H1 (cell line): ENCODE measurements around the gene TADA2B. TPM values are rescaled to one million over a fixed set of nuclear protein-coding genes. Genes with fewer than 3 reads are reported as not detected.

Experiments used
- CTCF ChIA-PET: fragments of 300-600 bp; sonication (Branson Sonifier 250); formaldehyde crosslinking; loops from one replicate; lab custom pipeline; 2021; ENCODE audit not compliant: partially characterized antibody; lab: Charles Lee
- POLR2A ChIA-PET: fragments of 300-600 bp; sonication (Branson Sonifier 250); formaldehyde crosslinking; loops from one replicate; lab custom pipeline; 2021; ENCODE audit warnings: inconsistent platforms; ENCODE audit not compliant: partially characterized antibody; lab: Charles Lee
- DNase-seq, 2 experiments: peaks; one replicate each; pipeline versions ENCODE4 v3.0.0 to v3.0.0-alpha.2; 2010 to 2022; ENCODE audit warnings: low spot score in 2 of 2, low read depth in 1 of 2, mixed read lengths in 1 of 2
- FAIRE-seq: peaks from 2 replicates; lab custom pipeline; 2011; peaks lifted over from hg19 to GRCh38; lab: Jason Lieb, UNC
- H2AFZ ChIP-seq: 2 replicates; pipeline ENCODE4 v1.8.1; 2012; ENCODE audit warnings: low read length, inconsistent platforms
- H2AK5ac ChIP-seq: 2 replicates; pipeline ENCODE4 v1.6.1; 2013; ENCODE audit warnings: low read depth, low read length
- H2BK120ac ChIP-seq: replicated peaks from 2 replicates; pipeline ENCODE3; 2013; ENCODE audit warnings: low read depth, low read length, inconsistent platforms
- H2BK12ac ChIP-seq: 2 replicates; pipeline ENCODE4 v1.6.1; 2013; ENCODE audit warnings: low read depth, low read length
- H2BK15ac ChIP-seq: 2 replicates; pipeline ENCODE4 v1.6.1; 2013; ENCODE audit warnings: low read length
- H2BK20ac ChIP-seq: 2 replicates; pipeline ENCODE4 v1.6.1; 2013; ENCODE audit warnings: low read length
- H2BK5ac ChIP-seq: 2 replicates; pipeline ENCODE4 v1.6.1; 2013; ENCODE audit warnings: low read depth, low read length
- H3K14ac ChIP-seq: 2 replicates; pipeline ENCODE4 v1.6.1; 2013; ENCODE audit warnings: inconsistent platforms; ENCODE audit not compliant: insufficient read length
- H3K18ac ChIP-seq: 2 replicates; pipeline ENCODE4 v1.6.1; 2013; ENCODE audit warnings: low read length; ENCODE audit errors: extremely low read depth
- H3K23ac ChIP-seq: 2 replicates; pipeline ENCODE4 v1.6.1; 2013; ENCODE audit warnings: inconsistent platforms; ENCODE audit not compliant: insufficient read length
- H3K23me2 ChIP-seq: 2 replicates; pipeline ENCODE4 v1.6.1; 2013; ENCODE audit warnings: low read depth, low read length
- H3K27ac ChIP-seq: 2 replicates; pipeline ENCODE4 v1.6.1; 2011; ENCODE audit warnings: low read depth, low read length, inconsistent platforms
- H3K27me3 ChIP-seq, 4 experiments: replicated peaks in 1 of 4; 1 replicate in 1 of 4; 2 replicates in 3 of 4; pipeline versions ENCODE4 v1.6.1 to v1.8.1; 2011 to 2013; ENCODE audit warnings: low read length in 3 of 4, mild to moderate bottlenecking in 3 of 4, inconsistent platforms in 2 of 4, mixed read lengths in 2 of 4, moderate library complexity in 1 of 4; ENCODE audit not compliant: control insufficient read depth in 3 of 4, insufficient read depth in 3 of 4; ENCODE audit errors: extremely low read depth in 1 of 4
- H3K36me3 ChIP-seq, 4 experiments: 2 replicates each; pipeline versions ENCODE4 v1.6.1 to v1.8.1; 2011 to 2013; ENCODE audit warnings: mild to moderate bottlenecking in 4 of 4, low read length in 3 of 4, moderate library complexity in 2 of 4, control low read depth in 1 of 4, inconsistent platforms in 1 of 4; ENCODE audit not compliant: insufficient read depth in 4 of 4, control insufficient read depth in 2 of 4
- H3K4ac ChIP-seq: replicated peaks from 2 replicates; pipeline ENCODE3; 2013; ENCODE audit warnings: low read length, low read depth, mixed read lengths, inconsistent platforms; ENCODE audit not compliant: insufficient read length
- H3K4me1 ChIP-seq, 4 experiments: replicated peaks in 1 of 4; 1 replicate in 1 of 4; 2 replicates in 3 of 4; pipeline versions ENCODE4 v1.6.1 to v1.8.1; 2011 to 2013; ENCODE audit warnings: low read length in 3 of 4, inconsistent platforms in 2 of 4, mixed read lengths in 1 of 4; ENCODE audit not compliant: insufficient read depth in 4 of 4, control insufficient read depth in 3 of 4
- H3K4me2 ChIP-seq, 2 experiments: 2 replicates each; pipeline versions ENCODE4 v1.6.1 to v1.8.1; 2011 to 2013; ENCODE audit warnings: low read depth in 2 of 2, low read length in 2 of 2, control low read depth in 1 of 2, inconsistent platforms in 1 of 2, mild to moderate bottlenecking in 1 of 2; ENCODE audit not compliant: insufficient read depth in 1 of 2
- H3K4me3 ChIP-seq, 4 experiments: fragments of 200-600, 300-600 bp in 1 of 4; sonication (generic), shearing (Covaris generic), sonication (Bioruptor Twin) in 1 of 4; 2 replicates each; pipeline versions ENCODE4 v1.5.1 to v1.8.1; 2011 to 2016; ENCODE audit warnings: low read length in 4 of 4, low read depth in 3 of 4, control low read depth in 2 of 4, inconsistent platforms in 2 of 4, mild to moderate bottlenecking in 2 of 4, mixed read lengths in 1 of 4, moderate library complexity in 1 of 4; ENCODE audit not compliant: insufficient read depth in 2 of 4; ENCODE audit errors: extremely low read depth in 1 of 4
- H3K56ac ChIP-seq: replicated peaks from 2 replicates; pipeline ENCODE3; 2013; ENCODE audit warnings: low read depth, mild to moderate bottlenecking, mixed read lengths, low read length, inconsistent platforms; ENCODE audit not compliant: insufficient read length
- H3K79me1 ChIP-seq: 2 replicates; pipeline ENCODE4 v1.6.1; 2013; ENCODE audit warnings: low read depth, low read length, control low read depth
- H3K79me2 ChIP-seq, 2 experiments: 2 replicates each; pipeline versions ENCODE4 v1.6.1 to v1.8.1; 2012 to 2013; ENCODE audit warnings: low read length in 2 of 2, mild to moderate bottlenecking in 2 of 2, inconsistent platforms in 1 of 2; ENCODE audit not compliant: insufficient read depth in 2 of 2, control insufficient read depth in 1 of 2
- H3K9ac ChIP-seq, 4 experiments: replicated peaks in 1 of 4; 1 replicate in 1 of 4; 2 replicates in 3 of 4; pipeline versions ENCODE4 v1.6.1 to v1.8.1; 2011 to 2013; ENCODE audit warnings: low read depth in 3 of 4, low read length in 3 of 4, control low read depth in 2 of 4, mild to moderate bottlenecking in 2 of 4, moderate library complexity in 2 of 4, inconsistent platforms in 1 of 4; ENCODE audit errors: extremely low read depth in 1 of 4
- H3K9me3 ChIP-seq, 2 experiments: 2 replicates each; pipeline versions ENCODE4 v1.6.1 to v1.8.1; 2012 to 2013; ENCODE audit warnings: mild to moderate bottlenecking in 2 of 2, moderate library complexity in 2 of 2, control low read depth in 1 of 2, inconsistent platforms in 1 of 2, low read depth in 1 of 2, low read length in 1 of 2, mixed read lengths in 1 of 2; ENCODE audit not compliant: insufficient read depth in 2 of 2
- H4K20me1 ChIP-seq, 2 experiments: replicated peaks in 1 of 2; 2 replicates each; pipeline versions ENCODE3 to v1.8.1; 2011 to 2013; ENCODE audit warnings: inconsistent platforms in 2 of 2, low read length in 2 of 2, mild to moderate bottlenecking in 1 of 2; ENCODE audit not compliant: insufficient read depth in 2 of 2, control insufficient read depth in 1 of 2
- H4K5ac ChIP-seq: 2 replicates; pipeline ENCODE4 v1.6.1; 2013; ENCODE audit warnings: low read length, low read depth, mixed read lengths, inconsistent platforms; ENCODE audit not compliant: insufficient read length
- H4K8ac ChIP-seq: 2 replicates; pipeline ENCODE4 v1.8.0; 2013; ENCODE audit warnings: mild to moderate bottlenecking, moderate library complexity, low read length, inconsistent platforms; ENCODE audit not compliant: insufficient read depth; ENCODE audit errors: extremely low read depth
- H4K91ac ChIP-seq: replicated peaks from 2 replicates; pipeline ENCODE3; 2013; ENCODE audit warnings: low read length, mixed read lengths, inconsistent platforms; ENCODE audit not compliant: insufficient read length
- HDAC6 ChIP-seq: IDR thresholded peaks from one replicate; pipeline ENCODE4 v1.7.1; 2012; ENCODE audit warnings: low read depth, mild to moderate bottlenecking, inconsistent platforms, low read length, moderate library complexity
- MAFK ChIP-seq: IDR thresholded peaks from 2 replicates; pipeline ENCODE4 v1.6.1; 2012; ENCODE audit warnings: low read depth, mild to moderate bottlenecking, improper control_type of control experiment, low read length
- WGBS, 2 experiments: shearing (Covaris generic) in 1 of 2; methylation state at CpG; one replicate each; pipeline versions ENCODE4 v1.1.6 to v1.1.7; 2013 to 2015; ENCODE audit warnings: low lambda C conversion rate in 2 of 2, mixed read lengths in 2 of 2, inconsistent platforms in 1 of 2, low coverage in 1 of 2, missing lambda C conversion rate in 1 of 2; ENCODE audit not compliant: insufficient replicate concordance in 2 of 2, insufficient coverage in 1 of 2, insufficient read length in 1 of 2; ENCODE audit errors: extremely low coverage in 1 of 2, missing lambda C conversion rate in 1 of 2; 5-methylcytosine and 5-hydroxymethylcytosine counted together
- polyA plus RNA-seq, 7 experiments: library from polyadenylated mRNA; depleted of rRNA in 3 of 7; stranded (reverse) in 5 of 7; unstranded in 2 of 7; fragments of >200 nt in 5 of 7; fragments of 200-250 nt in 2 of 7; gene quantifications; 1 replicate in 5 of 7; 2 replicates in 1 of 7; 4 replicates in 1 of 7; pipeline versions ENCODE4 v1.2.1 to v1.2.3, GENCODE V29; 2011 to 2013; ENCODE audit warnings: missing spikeins in 2 of 7, mixed read lengths in 2 of 7
- total RNA-seq: library from RNA; stranded (reverse); fragmentation: NEBNext Ultra II Directional; extraction: Animal tissue kit (Norgen Biotek cat#: 25700); gene quantifications from 2 replicates; pipeline ENCODE4 v1.2.1, GENCODE V29; 2021

The TADA2B gene
- total and polyA plus RNA-seq, 2 of the 8 experiments (the other 6 are each of a cell fraction or from before 2014, with no cell fraction given) = 5.7 to 12.1 TPM

- H3K23me2 ChIP-seq = no peaks in the 10 kb centered on the region
- H3K4me3 ChIP-seq = no peak overlapping the region
- WGBS, 2 experiments = 91% methylated on average over 6 of the region's 6 CpGs; no CpG with 5 or more reads in 1 of the 2 experiments
- H3K27me3 ChIP-seq = no peaks in the 10 kb centered on the region
- no peak overlapping the region for H3K9ac ChIP-seq
- no peaks in the 10 kb centered on the region for H3K9me3 ChIP-seq
- H2AK5ac ChIP-seq = no peak overlapping the region
- no peak overlapping the region for H4K91ac ChIP-seq
- H2BK20ac ChIP-seq = no peak overlapping the region
- no peak for TF ChIP-seq HDAC6
- peak; percentile 88 for TF ChIP-seq MAFK
- TF ChIP-seq, all 59 proteins: peak for 1
- Histone ChIP-seq H4K8ac (no peak overlapping the region), H3K79me2 (no peaks in the 10 kb centered on the region; a peak in 1 of 4 replicates), H2BK12ac (no peak overlapping the region), H3K23ac (no peak overlapping the region), H2BK5ac (no peak overlapping the region), H3K56ac (no peak overlapping the region), H3K4me2 (no peak overlapping the region), H3K27ac (no peak overlapping the region), H4K20me1 (peaks cover 6 to 18% of the 10 kb centered on the region in 2 experiments), H3K4me1 (no peaks in the 10 kb centered on the region; a peak in 1 of 7 replicates), H3K4ac (no peak overlapping the region), H2AFZ (no peak overlapping the region), H3K36me3 (peaks cover 5 to 39% (median 28%) of the 10 kb centered on the region in 4 experiments), H3K18ac (no peak overlapping the region), H4K5ac (no peak overlapping the region), H2BK15ac (no peak overlapping the region), H3K79me1 (peaks cover 4% of the 10 kb centered on the region), H3K14ac (no peak overlapping the region), H2BK120ac (no peak overlapping the region)
- ChIA-PET CTCF (interaction anchor here (0.6 to 2.7 kb wide), 13 partner anchors 9 to 170 kb away, joined by 3 to 16 read pairs (median 4); partner anchors contain the start of gene TBC1D14), POLR2A (interaction anchor here (0.9 to 2.2 kb wide), 3 partner anchors 11 to 88 kb away, joined by 3 to 6 read pairs (median 3); partner anchors contain the start of gene GRPEL1)
- no peak for DNase-seq
- FAIRE-seq = no peak
Observed at GRCh38 chr4:7017446-7018048, 25.6 kb upstream of the TADA2B start.
